ENCODE results near the gene RAB35.

- TF ChIP-seq, protein P1, sequence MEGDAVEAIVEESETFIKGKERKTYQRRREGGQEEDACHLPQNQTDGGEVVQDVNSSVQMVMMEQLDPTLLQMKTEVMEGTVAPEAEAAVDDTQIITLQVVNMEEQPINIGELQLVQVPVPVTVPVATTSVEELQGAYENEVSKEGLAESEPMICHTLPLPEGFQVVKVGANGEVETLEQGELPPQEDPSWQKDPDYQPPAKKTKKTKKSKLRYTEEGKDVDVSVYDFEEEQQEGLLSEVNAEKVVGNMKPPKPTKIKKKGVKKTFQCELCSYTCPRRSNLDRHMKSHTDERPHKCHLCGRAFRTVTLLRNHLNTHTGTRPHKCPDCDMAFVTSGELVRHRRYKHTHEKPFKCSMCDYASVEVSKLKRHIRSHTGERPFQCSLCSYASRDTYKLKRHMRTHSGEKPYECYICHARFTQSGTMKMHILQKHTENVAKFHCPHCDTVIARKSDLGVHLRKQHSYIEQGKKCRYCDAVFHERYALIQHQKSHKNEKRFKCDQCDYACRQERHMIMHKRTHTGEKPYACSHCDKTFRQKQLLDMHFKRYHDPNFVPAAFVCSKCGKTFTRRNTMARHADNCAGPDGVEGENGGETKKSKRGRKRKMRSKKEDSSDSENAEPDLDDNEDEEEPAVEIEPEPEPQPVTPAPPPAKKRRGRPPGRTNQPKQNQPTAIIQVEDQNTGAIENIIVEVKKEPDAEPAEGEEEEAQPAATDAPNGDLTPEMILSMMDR (IDR thresholded peaks at IDR 0.05; ENCODE audit: low read depth, low read length, poor library complexity, severe bottlenecking) = no peak
- no peak for TF ChIP-seq EZH2phosphoT487 (IDR thresholded peaks at IDR 0.05; ENCODE audit: borderline replicate concordance, low read length)
Measured at GRCh38 chr12:120116441-120116791, at the start of gene RAB35.
